ENCODE data around the gene MTHFSD.

The MTHFSD gene

GRCh38 chr16:86546638-86547013, 8.4 kb downstream of the MTHFSD start:
- no peak for DNase-seq

- DNase-seq = no peak
These were observed 8.9 kb downstream of the MTHFSD start for GRCh38 chr16:86545954-86546637.

DNA sequence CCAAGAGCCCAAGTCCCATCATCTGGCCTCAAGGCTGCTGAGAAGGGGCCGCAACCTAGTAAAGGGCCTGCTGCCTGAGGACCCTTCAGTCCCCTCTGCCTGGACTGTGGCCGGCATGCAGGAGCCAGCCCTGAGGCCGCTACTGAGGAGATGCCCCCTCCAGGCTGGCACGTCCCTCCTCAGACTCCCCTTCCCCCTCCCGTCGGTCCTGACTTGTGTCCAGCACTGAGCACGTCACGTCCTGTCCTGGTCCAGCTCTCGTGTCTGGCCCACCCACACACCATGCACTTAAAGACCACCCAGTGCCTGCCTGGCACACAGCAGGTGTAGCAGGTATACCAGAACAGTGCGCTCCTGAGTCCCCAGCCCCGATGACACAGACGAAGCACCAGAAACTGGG, 9.6 kb downstream of the MTHFSD start:
- DNase-seq = no peak

GRCh38 chr16:86542756-86543750, 12.0 kb downstream of the MTHFSD start:
- no peak for DNase-seq

- DNase-seq = no peak
These were observed 13.5 kb downstream of the MTHFSD start for GRCh38 chr16:86541560-86541959.

DNA sequence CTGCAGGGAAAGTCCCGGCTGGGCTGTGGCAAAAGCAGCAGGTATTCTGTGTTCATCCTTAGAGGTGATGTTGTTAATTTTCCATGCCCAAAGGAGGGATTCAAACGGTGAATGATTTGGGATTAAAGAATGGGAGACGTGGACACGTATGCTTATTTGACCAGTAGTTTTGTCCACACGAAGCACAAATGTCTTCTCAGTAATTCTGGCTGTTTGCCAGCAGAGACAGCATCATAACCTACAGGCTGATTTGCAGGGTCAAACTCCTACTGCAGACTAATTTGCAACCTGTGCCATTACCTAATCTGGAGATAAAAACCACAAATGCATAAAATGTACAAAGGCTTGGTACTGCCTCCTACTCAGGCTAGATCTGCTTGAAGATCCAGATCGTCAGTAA, 14.1 kb downstream of the MTHFSD start:
- no peak for DNase-seq

- DNase-seq = no peak
These were observed 16.7 kb downstream of the MTHFSD start for GRCh38 chr16:86538196-86538780.

DNA sequence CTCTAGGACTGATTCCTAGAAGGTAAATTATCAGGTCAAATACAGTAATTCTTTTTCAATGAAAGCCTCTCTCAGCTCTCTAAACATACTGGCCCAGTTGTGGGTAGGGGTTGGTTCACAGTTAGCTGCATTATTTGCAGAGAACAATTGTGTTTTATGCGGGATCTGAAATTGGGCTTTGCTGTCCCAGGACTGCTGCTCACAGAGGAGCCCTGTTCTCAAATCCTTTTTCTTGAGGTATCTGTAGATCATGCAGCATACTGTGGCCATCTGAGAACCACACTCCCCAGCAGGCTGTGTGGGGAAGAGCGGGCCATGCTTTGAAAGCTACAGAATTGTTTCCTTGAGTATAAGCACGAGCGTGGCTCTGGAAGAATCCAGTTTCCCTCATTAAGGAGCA, 17.5 kb downstream of the MTHFSD start:
- DNase-seq = no peak

DNA sequence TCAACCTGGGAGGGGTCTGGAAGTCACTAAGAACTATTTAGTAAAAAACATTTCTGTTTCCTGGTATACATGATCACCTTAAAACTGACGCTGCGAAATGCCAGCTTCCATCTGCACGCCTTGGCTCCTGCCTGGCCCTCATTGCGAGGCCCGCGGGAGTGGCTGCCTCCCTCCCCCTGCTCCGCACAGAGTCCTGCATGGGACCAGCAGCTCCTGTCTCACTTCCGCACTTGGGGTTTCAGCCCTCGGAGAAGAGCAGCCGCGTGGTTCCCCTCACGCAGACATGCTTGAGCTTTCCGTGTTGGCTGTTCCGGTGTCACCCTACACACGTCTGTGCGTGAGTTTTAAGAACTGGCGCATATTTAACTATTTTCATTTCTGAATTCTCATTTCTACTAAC, 18.4 kb downstream of the MTHFSD start:
- DNase-seq = no peak

- DNase-seq = no peak
These were observed 20.0 kb downstream of the MTHFSD start for GRCh38 chr16:86534779-86535615.

DNA sequence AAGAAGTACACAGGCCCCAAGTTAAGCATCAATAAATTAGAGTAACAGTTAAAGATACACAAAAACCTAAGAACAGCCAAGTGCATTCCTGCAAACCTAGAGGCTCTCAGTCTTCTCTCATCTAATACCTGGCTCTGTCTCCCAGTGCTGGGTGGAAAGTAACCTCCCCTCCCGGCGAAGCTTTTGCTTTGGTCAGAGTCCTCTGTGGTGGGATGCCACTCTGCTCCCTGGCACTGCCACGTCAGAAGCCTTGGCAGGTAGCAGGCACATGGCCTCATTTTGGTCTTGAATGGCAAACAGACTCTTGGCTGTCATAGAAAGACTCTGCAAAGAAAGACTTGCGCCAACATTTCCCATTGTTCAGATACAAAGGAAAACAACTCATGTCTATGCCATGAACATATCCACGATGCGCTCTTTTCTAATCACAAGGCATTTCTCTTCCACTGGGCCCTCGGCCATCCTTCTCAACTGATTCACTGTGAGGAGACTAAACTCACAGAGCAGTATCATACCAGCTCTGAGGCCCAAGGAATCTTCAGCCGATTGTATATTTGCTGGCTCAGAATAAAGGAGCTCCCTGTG, 21.2 kb downstream of the MTHFSD start:
- no peak for DNase-seq

- DNase-seq = no peak
These were observed 22.0 kb downstream of the MTHFSD start for GRCh38 chr16:86533076-86533475.

DNA sequence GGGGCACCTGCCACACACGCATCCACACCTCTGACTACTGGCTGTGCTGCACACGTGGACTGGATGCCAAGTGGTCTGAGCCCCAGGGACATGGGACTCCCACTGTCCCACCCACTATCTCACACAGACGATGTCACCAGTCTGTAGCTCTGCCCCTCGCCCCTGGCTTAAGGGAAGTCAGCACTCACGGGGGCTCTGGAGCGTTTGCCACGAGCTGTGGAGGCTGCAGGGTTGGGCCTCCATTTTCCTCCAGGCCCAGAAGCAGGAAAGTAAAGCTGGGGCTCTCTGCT, 22.6 kb downstream of the MTHFSD start:
- DNase-seq = no peak

DNA sequence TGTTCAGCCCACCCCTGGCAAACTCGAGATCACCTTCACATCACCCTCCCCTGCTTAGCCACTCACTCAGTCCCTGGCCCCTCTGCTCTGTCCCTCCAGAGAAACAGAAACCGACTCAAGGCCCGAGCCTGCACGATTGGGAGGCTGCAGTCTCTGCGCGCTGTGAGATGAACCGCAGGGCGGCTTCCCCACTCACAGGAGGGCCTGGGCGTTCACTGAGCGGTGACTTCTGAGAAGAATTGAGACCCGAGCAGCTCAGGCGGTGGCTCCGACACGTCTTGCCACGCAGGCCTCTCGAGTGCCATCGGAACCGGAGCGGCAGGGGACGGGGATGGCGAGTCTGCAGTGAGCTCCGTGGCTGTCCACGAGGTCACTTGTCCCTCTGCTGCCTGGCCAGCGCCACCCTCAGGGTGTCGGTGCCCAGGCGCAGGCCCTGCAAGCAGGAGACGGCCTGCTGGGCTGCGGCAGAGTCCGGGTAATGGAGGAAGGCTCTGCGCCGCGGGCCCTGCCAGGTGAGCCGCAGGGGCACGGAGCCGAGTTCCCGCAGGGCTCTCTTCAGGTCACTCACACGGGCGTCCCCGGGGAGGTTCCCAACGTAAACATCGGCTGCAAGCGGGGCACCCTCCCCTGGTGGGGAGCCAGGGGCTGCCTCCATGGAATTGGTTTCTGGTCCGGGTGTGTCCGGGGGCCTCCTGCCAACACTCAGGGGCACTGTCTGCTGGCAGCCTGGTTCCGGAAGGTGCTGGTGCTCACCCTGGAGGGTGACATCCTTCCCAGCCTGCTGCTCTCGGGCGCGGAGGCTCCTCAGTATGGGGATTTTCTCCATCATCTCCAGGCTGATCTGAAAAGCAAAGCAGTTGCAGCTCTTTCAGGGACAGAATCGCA, 23.2 kb downstream of the MTHFSD start:
- DNase-seq = no peak

- no peak for DNase-seq
These were observed 23.9 kb downstream of the MTHFSD start for GRCh38 chr16:86531191-86531545.

DNA sequence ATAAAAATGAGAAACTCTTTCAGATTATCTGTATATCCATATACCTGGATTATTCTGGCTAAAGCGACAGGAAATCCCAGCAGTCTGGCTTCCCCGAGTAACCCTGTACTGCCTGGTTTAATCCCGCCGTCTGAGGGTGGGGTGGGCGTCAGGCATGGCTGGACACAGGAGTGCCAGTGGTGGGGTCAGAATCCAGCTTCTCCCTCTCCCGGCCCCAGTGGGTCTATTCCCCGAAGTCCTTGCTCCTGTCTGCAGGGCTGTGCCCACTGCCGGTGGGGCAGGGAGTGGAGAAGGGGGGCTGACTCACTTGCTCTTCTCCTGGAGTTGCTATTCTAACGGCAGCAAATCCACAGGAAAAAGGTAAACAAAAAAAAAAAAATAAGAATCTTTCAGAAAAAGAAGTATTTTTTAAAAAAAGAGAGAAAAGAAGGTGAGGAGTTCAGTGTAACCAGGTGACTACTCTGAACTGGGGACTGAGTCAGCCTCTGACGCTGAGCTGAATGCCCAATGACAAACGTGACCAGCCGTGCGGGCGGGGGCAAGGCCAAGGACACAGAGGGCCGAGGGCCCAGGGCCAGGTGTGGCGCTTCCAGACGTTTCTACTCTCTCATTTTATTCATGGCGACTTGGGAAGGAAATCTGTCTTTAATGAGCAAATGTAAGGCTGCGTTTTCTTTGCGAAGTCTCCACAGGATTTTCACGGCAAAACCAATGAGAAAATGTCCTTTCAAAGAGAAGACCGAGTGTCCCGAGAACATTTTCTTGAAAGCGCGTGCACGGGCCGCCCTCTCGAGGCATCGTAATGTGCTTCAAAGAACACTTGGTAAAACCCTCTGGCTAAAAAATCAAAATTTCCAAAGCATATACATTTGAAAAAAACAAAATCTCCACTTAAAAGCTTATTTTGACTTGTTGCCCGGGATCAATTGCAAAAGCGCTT, 24.5 kb downstream of the MTHFSD start:
- no peak for DNase-seq

DNA sequence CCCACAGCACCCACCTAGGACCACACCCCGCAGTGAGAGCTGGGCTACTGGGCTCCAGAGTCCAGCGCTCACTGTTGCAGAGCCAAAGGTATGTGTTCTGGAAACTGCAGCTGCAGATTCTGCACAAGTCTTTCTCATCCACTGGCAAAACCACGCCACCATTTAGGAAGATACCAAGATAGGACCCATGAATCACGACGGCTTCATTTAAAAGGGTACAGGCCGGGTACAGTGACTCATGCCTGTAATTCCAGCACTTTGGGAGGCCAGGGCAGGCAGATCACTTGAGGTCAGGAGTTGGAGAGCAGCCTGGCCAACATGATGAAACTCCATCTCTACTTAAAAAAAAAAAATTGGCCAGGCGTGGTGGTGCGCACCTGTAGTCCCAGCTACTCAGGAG, 25.9 kb downstream of the MTHFSD start:
- no peak for DNase-seq

DNA sequence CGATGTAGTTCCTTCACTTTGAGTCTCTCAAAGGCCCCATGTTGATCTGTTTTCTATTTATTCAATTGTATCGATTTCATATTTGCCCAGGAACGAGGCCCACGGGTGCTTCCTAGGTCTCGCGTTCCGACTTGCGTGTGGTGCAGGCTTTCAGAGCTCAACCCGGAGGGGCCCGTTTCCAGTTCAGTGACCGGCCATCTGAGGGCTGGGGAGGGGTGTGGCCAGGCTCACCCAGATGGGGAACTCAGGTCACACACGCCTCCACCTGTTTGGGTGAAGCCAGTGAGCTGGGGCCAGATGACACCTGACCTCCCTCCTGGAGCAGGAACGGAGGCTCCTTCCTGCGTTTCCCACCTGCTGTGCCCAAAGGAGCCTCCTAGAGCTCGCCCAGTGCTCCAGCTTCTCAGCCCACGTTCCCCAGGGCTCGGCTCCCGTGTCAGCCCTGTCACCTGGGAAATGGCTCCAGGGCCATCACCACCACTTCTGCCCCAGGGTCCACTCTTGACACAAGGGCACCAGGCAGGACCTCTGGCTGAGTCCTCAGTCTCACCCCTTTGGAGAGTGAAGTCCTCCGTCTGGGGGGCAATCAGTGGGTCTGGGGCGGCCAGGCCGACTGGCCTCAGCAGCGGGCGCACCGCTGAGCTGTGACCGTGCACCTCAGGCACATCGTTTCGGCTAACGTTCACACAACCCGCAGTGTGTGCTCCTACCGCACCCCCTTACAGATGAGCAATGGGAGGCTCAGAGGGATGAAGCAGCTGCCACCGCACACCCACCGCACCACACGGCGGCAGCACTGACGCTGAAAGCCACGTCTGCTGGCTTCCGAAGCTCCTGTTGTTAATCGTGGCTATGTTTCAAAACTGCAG, 26.7 kb downstream of the MTHFSD start:
- DNase-seq = no peak

DNA sequence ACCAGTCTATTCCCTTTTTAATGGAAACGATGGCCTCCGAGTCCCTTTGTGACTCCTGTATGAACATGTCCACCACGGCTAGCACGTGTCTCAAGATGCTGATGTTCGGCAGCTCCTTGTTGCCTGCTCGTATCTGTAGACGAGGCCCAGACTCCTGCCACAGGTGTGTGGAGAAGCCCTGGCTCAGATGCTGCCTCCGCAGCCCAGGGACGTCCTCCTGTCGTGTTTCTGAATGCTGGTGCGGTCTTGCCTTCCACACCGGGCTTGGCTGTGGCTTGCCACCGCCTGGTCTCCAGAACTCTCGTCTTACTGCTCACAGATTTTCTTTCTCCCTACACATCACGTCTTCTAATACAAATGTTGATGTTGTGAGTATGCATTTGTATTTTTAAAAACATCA, 27.7 kb downstream of the MTHFSD start:
- DNase-seq = no peak

DNA sequence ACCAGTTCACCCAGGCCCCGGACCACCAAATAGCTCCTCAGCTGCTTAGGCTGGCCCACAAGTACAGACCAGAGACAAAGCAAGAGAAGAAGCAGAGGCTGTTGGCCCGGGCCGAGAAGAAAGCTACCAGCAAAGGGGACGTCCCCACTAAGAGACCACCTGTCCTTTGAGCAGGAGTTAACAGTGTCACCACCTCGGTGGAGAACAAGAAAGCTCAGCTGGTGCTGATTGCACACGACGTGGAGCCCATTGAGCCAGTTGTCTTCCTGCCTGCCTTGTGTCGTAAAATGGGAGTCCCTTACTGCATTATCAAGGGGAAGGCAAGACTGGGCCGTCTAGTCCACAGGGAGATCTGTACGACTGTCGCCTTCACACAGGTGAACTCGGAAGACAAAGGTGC, 29.3 kb downstream of the MTHFSD start:
- no peak for DNase-seq

All from stimulated activated CD4-positive, alpha-beta T cell treated with anti-CD3 and anti-CD28 coated beads, Interleukin-4, amount 100 ng/mL, for 1 hour (primary cell).